SK-N-MC (cell line): ENCODE data around the gene SLC26A9.

ENCODE experiments used
- EZH2 ChIP-seq: fragments of 200-600 bp; sonication (generic); IDR thresholded peaks from one replicate; pipeline ENCODE4 v1.6.1; 2017; ENCODE audit warnings: antibody characterized with exemption
- FOXP2 ChIP-seq: optimal IDR thresholded peaks from 2 replicates; pipeline ENCODE3; 2011; ENCODE audit warnings: mild to moderate bottlenecking, moderate library complexity; ENCODE audit not compliant: insufficient read depth; ENCODE audit errors: extremely low read length, control extremely low read depth
- POLR2AphosphoS5 ChIP-seq: IDR thresholded peaks from 2 replicates; pipeline ENCODE4 v1.6.1; 2012; ENCODE audit warnings: mild to moderate bottlenecking, low read depth, low read length, borderline replicate concordance

GRCh38 chr1:205870236-205870635 is 73.0 kb downstream of the SLC26A9 start:
- TF ChIP-seq EZH2, result no peak
- TF ChIP-seq POLR2AphosphoS5, result no peak
- no peak for TF ChIP-seq FOXP2
